EH (cell line): ENCODE data around the gene UNC79.
A peak's percentile ranks its signal among the peaks of the same experiment; 100 is the strongest.

ENCODE experiments used
- DNase-seq: peaks from one replicate; pipeline ENCODE4 v3.0.0-alpha.2; 2015; ENCODE audit warnings: low read depth

Gene UNC79

GRCh38 chr14:93548102-93548843 lies 117.5 kb downstream of the UNC79 start:
- DNase-seq, result no peak

DNA sequence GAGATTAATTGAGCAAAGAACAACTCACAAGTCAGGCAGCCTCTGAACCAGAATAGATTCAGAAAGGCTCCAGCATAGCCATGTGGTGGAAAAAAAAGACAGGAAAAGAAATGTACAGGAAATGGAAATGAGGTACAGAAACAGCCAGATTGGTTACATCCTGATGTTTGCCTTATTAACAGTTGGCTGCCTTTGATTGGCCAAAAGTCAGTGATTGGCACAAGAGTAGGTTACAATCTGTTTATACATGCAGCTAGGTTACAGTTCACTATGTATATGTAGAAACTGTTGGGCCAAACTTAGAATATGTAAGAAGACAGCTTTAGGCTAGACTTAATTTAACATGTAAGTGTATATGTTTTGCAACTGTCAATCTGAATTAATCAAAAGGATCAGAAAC lies 118.9 kb downstream of the UNC79 start:
- no peak for DNase-seq

- DNase-seq, result no peak
These were observed 134.2 kb downstream of the UNC79 start for GRCh38 chr14:93564918-93565317.

DNA sequence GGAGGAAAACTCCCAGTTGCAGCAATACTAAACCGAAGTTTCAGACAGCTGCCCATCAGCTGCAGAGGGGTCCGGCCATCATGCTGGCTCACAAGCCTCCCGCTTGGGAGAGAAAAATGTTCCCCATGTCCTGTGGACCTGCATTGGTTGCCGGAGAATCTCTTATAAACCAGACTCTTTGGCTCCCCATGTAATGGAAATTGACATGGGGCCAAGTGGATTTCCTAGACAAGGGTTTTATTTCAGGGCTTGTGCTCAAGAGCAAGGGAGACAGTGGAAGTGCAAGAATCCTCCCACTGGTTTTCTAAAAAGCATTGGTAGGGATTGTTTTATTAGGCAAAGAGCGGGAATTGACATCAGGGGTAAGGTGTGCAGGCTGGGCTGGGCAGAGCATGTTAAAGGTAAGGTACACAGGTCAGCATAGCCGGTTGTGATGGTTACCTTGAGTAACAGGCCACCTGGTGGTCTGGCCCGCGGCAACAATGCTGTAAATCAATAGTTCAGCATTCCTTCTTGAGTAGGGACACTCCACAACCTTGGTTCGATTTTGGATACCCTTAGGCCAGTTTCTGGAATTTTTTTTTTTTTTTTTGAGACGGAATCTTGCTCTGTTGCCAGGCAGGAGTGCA lies 135.4 kb downstream of the UNC79 start:
- no peak for DNase-seq

- DNase-seq, result no peak
These were observed 140.5 kb downstream of the UNC79 start for GRCh38 chr14:93571275-93571674.

- DNase-seq, result no peak
These were observed 148.4 kb downstream of the UNC79 start for GRCh38 chr14:93579178-93579577.

- DNase-seq, result no peak
These were observed 151.8 kb downstream of the UNC79 start for GRCh38 chr14:93582516-93582915.

DNA sequence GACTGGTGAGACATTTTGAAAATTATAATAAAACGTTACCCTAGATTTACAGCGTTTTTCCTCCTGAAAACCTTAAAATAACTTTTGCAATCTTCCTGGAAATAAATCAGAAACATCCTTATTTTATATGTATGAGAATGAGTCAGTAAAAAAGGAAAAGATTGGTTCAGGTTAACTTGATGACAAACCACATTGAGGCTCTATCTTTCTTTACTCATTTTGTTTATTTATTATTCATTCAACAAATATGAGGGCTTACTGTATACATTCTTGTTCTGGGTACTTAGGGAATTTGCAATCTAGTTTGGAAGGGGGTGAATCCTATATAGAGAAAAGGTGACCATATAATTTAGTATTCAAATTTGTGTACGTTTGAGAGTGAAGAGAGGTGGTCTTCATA lies 156.6 kb downstream of the UNC79 start:
- no peak for DNase-seq

DNA sequence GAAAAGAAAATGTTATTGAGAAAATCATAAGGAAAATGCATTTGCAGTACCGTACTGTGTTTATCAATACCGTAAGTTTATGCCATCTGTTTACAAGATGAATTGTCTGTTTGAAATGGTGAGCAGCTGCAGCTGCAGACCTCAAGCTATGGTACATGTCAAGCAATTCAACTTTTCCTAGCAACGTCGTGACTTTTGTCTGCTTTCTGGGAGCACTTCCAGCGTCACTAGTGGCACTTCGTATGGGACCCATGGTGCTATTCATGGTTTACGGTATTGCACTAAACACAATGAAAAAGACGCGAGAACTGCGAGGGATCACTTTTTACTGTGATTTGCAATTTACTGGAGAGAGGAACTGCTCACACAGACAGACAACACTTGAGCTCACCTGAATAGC lies 160.8 kb downstream of the UNC79 start:
- DNase-seq, result no peak

- no peak for DNase-seq
These were observed 162.0 kb downstream of the UNC79 start for GRCh38 chr14:93592786-93593185.

DNA sequence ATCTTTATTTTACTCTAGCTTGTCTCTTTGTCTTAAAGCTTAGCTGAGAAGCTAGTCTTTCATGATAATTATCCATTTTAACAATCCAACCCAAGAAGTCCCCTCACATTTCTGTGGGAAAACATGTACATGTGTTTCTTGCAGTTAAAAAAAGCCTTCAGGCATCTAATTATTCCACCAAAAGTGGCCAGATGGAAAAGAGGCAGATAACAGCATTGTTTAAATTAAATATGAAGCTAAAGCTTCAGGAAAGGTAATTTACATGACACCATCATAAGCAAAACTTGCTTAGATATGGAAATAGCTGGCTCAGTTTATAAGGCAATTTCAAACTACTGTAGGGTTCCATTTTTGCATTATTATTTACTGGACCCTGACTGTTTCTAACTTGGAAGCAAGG lies 175.4 kb downstream of the UNC79 start:
- DNase-seq, result no peak

DNA sequence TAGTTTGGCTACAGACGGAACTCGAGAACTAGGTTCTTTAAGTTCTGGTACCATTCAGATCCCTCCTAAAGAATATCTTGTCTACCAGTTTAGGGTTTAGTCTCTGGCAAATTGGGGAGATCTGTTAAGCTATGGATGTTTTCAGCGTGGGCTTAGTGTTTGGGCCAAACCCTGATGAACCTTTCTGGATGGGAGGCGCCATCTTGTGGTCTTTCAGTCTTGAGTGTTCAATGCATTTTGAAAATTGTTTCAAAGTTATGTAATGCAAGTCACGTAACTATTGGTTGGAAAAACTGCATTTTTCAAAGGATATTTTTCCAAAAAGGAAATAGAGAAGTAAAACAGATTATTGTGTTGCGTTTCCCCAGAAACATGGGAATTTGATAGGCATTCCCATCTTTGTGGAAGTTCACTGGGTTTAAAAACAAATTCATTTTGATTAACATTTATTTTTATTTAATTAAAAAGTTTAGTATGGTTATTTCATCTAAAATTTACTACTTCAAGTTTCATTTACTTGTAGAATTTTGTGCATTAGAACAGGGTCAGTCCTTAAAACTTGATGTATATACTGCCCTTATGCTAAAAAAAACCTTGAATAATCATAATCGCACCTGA lies 188.5 kb downstream of the UNC79 start:
- peak; percentile 45 for DNase-seq

- DNase-seq, result no peak
These were observed 197.3 kb downstream of the UNC79 start for GRCh38 chr14:93628048-93628447.

DNA sequence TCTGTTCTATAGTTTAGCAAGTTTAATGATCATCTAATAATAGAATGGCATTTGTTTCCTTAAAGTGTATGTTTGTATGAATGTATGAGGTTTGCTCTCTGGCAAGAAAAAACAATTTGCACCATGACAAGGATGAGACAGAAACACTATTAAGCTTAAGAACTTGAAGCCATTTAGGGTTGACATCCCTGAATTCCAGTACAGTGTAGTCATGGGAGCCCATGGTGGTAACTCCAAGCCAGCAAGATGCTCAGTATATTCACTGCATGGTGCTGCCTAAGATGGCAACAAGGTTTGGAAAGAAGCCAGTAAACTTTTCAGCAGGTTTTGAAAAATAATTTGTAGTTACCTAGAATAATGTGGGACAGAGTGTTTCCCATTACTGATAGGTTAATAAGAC lies 198.9 kb downstream of the UNC79 start:
- DNase-seq, result no peak

DNA sequence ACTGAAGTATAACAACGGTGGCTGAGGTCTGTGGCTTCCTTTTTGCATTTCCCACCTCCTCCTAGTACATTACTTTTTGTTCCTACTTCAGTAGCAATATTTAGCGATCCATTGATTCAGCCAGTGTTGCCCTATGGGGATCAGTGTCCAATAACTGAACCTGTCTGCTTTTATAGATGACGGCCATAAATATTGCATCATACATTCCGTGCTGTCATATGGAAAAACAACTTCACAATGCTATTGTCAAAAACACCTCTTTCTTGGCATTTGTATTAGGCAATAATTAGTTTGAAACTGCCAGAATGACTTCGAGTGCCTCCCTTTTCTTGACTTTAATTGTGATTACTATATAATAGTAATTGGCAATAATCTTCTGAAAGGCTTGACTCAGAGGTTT lies 208.1 kb downstream of the UNC79 start:
- DNase-seq, result no peak

- no peak for DNase-seq
These were observed 212.4 kb downstream of the UNC79 start for GRCh38 chr14:93643127-93643526.

DNA sequence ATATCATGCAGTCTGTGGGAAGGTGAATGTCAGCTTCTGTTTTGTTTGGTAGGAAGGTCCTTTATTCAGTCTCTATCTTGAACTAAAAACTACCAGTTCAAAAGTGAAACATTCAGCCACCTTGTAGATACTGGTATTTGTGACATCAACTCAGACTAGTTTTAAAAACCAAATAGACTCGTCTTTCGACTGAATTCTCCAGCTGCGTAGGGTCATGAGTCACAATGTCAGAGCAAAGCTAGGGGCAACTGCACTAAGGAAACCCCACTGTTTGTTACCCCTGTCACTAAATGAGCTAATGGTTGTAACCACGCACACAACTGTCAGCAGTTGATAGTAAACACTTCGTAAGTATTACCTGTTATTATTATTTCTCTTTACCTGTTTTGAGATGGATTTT lies 212.9 kb downstream of the UNC79 start:
- DNase-seq, result no peak

- no peak for DNase-seq
These were observed 214.5 kb downstream of the UNC79 start for GRCh38 chr14:93645200-93645599.

GRCh38 chr14:93648440-93649168 lies 217.9 kb downstream of the UNC79 start:
- DNase-seq, result no peak

- DNase-seq, result no peak
These were observed 223.9 kb downstream of the UNC79 start for GRCh38 chr14:93654599-93654998.

GRCh38 chr14:93655078-93655750 lies 224.5 kb downstream of the UNC79 start:
- peak; percentile 4 for DNase-seq

GRCh38 chr14:93657875-93658274 lies 227.1 kb downstream of the UNC79 start:
- no peak for DNase-seq
